Erythroblast (primary cell): ENCODE results near the gene SOCS4.

Source experiments
- GATA1 ChIP-seq: IDR thresholded peaks from 2 replicates; pipeline ENCODE4 v1.6.1; 2011; ENCODE audit warnings: low read depth, mild to moderate bottlenecking, control low read depth, low read length, moderate library complexity
- POLR2A ChIP-seq: IDR thresholded peaks from 2 replicates; pipeline ENCODE4 v1.6.1; 2011; ENCODE audit warnings: mild to moderate bottlenecking, low read length

DNA sequence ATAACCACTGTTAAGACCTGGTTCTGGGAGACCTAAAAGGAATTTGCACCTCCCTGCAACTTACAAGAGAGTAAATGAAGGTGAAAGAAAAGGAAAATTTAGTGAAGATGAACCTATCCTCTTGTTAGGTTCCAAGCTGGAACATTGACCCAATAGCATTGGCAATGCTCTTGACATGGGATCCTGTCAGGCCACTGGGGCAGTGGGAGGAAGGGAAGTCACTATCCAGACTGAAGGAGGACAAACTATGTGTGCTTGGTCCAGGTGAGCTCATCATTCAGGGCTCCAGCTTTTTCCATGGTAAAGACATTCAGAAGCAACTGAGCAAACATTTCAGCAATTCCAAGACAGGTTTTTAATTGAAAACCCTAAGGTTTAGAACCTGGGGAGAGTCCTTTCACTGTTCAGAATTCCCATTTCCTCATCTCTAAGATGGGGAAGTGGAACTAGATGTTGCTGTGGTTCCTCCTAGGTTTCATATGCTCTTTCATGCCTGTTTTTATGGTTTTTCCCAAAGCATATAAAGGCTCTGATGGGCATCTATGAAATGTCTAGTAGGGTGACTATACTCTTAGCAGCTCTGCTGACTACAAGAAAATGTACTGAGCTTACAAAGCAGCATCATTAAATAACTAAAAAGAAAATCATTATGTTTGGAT is 57.5 kb downstream of the SOCS4 start:
- TF ChIP-seq POLR2A: no peak
- TF ChIP-seq GATA1: no peak
